GM19455 (cell line): ENCODE results near the gene TGFBR1.
A peak's percentile ranks its signal among the peaks of the same experiment; 100 is the strongest.

Experiments used
- ATAC-seq: cut with Tn5 transposase; IDR thresholded peaks from one replicate; pipeline ENCODE4 v1.9.1; 2021; ENCODE audit not compliant: unreplicated experiment

Gene TGFBR1

DNA sequence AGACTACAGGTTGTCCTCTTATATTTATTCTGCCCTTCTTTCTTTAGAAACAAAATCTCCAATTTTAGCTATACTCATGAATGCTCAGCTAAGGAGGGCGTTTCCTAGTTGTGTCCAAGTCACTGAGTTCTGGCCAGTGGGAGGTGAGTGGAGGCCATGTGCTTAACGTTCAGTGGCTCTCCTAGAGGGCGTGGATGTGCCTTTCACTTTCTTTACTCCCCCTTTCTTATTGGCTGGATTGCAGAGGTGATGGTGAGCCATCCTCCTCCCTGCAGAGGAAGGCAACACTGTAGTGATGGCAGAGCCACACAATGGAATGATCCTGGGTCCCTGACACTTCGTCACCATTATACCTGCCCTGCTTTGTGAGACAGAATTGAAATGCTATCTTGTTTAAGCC lies 62.2 kb downstream of the TGFBR1 start:
- ATAC-seq, result no peak

DNA sequence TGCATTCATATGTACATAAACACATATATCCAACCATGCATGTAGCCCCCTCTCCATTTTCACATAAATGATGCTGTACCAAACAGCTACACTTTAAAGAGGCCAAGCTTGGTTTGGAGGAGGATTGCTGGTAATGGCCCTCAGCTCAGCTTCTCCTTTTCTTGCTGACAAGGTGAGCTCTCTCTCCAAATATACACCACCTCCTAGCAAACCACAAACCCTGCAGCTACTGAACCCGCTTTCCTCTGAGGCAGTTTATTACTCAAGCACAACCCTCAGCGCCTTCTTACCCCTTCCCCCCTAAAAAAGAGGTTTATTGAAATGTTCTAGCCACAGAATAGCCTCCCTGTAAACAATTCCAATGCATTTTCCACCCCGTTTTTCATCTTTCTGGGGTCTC lies 62.8 kb downstream of the TGFBR1 start:
- ATAC-seq, result no peak

DNA sequence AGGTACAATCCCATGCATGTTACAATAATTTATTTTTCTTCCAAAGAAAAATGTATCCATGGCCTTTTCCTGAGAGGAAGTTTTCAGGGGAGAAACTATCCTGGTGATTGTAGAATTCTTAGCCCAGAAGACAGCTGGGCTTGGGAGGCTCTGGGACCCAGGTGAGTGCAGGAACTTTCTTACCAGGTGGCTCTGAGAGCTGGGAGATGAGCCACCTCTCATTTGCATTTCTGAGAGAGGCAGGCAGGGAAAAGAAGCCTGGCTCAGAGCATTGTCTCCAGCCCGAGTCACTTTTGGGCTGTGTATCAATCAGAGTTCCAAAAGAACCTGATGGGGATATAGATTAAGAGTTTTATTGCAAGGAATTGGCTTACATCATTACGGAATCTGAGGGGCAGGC lies 64.2 kb downstream of the TGFBR1 start:
- ATAC-seq, result no peak

DNA sequence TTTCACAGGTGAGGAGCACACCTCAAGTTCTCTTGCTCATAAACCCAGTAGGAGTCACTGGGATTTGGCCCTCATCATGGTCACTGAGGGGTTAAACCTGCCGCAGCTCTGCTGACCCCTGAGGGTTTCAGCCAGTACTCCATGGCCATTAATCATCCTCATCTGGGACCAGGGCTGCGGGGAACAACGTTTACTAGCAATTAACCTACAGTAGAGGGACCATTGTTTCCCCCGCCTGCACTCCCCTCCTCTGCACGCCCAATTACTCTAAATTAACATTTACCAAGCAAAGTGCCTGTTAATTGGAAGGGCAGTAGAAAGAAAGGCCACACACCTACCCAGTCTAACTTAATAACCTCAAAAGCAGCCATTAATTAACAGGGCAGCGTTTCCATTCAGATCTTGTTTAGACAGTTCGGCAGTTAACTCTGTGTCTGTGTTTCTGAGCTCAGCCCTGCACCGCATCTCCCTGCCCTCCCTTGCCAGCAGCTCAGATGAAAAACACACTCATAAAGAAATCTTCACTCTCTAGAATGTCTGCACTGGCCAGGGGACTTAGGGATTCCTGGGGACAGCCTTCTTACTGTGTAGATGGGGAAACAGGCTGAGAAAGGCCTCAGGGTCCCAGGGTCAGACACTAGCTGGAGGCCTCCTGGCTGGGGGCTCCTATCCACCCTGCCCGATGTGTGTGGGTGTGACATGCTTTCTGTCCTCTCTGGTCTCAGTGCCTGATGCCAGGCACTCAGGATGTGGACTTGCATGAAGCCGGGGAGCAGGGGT lies 65.3 kb downstream of the TGFBR1 start:
- ATAC-seq, result no peak

DNA sequence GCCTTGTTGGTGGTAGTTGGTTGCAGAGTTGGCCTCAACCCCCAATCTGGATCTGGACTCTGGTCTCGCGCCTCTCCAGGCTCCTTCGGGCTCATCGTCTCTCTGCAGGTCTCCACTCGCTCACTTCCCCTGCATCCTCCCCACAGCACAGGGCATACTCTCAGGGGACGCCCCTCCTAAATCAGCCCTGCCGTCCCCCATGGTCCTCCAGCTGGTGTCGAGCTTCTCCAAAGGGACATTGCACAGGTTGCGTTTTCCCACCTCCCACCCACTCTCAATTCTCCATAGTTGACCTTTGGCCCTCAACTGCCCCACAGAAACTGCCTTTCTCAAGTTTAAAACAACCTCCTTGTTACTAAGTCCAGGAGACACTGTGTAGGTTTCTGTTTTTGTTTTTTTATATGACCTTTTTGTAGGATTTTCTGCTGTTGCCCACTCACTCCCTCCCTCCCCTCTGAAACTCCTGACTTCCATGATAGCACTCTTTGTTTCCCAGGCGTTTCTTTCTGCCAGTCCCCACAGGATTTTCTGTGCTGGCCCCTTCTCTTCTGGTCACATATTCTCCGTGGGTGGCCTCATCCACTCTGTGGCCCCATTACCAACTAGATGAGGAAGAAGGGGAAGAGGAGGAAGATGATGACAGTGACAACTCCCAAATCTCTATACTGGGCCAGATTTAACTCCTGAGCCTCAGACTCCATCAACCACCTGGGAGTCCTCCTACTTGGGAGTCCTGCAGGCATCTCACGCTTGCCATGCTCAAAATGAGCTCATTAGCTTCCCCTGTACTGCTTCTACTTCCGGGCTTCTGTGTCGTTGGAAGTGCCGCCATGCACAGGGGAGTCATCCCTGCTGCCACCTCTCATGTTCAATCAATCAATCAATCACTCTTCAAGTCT lies 66.6 kb downstream of the TGFBR1 start:
- no peak for ATAC-seq

DNA sequence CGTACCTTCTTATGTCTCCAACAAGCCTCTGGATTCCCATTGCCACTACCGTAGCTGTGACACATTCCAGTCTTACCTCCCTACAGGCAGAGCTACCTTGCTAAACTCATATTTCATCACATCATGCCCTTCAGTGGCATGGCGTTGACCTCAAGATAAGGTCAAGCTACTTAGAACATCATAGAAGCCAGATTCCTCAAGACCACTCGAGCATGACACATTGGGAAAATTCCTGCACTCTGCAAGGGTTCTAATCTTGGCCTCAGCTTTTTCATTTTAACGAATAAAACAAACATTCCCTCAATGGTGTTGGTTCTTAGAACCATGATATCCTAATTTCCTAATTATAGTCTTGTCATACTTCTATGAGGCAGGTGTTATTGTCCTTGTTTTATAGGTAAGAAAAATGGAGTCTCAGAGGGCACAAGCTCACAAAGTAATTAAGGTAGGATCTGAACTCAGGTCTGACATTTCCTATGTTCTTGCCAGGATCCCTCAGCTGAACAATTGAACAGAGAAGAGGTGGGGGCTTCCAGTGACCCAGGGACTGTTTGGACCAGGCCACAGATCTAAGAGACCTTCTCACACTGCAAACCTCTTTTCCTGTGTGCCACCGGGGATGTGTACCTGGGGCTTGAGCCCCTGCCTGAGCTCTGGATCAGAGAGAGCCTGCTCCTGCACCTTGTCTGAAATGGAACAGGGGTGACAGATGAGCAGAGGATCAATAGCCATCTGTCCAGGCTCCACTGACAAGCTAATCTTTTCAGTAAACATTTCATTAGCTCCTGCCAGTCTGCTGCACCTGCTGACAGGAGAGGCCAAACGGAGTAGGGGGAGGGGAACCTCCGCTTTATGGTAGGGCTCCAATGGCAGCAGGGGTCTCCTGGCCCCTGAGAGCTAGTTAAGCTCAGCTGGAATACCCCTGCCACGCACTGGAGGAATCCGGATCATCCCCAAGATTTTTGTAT lies 67.5 kb downstream of the TGFBR1 start:
- ATAC-seq, result no peak

DNA sequence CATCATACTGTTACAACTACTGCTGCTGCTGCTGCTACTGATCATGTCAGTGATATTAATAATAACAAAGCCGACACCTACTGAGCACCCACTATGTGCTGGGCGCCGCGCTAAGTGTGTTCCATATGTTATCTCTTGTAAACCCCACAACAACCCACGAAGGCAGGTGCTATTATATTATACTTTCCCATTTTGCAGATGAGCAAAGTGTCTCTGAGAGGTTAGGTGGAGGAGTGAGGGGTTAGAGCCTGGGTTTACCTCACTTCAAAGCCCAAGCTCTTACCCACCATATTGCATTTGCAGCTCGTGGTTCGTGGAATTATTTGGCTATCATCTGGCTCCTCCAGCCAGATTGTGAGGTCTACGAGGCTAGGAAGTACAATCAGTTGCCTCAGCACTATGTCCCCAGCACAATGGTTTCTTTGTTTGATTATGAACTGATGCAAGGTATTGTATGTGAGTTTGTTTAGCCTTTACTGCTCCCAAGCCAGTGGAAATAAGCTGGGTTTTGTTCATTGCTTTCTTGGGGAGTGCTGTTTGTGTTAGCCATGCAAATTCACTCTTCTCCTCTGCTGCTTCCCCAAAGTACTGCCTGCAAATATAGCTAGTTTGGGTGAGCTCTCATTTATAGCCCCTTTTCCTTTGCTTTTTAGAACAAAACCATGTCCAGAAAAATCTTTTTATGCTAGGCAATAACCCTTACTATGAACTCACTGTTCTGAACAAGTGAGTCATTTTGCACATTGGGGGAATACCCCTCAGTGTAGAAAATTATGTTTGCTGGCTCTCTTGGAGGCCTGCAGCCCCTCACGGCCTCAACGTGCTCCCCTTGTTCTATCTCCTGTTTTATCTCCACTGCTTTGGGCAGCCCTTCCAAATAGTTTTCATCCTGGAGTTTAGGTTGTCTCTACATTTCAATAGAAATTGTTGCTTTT lies 68.9 kb downstream of the TGFBR1 start:
- ATAC-seq, result no peak

DNA sequence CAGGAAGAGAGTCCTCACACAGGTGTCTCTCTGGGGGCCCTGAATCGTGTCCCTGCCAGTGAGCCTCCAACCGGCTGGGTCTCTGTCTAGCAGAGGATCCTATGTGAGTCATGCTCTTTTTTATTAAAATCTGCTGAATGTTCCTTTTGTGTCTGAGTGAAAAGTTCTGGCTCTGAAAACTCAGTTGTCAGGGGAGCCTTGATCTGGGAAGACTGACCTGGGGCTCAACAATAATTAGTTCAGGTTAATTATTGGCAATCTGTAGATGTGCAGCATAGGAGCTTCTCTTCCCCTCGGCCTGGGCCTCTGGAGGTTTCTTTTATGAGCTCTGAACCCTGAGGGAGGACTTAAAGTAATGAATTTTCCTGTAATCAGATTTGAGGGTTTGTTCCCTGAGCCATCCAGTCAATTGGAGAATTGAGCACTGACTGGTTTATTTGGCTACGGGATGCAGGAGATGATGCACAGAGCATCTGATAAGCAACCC lies 71.7 kb downstream of the TGFBR1 start:
- no peak for ATAC-seq

DNA sequence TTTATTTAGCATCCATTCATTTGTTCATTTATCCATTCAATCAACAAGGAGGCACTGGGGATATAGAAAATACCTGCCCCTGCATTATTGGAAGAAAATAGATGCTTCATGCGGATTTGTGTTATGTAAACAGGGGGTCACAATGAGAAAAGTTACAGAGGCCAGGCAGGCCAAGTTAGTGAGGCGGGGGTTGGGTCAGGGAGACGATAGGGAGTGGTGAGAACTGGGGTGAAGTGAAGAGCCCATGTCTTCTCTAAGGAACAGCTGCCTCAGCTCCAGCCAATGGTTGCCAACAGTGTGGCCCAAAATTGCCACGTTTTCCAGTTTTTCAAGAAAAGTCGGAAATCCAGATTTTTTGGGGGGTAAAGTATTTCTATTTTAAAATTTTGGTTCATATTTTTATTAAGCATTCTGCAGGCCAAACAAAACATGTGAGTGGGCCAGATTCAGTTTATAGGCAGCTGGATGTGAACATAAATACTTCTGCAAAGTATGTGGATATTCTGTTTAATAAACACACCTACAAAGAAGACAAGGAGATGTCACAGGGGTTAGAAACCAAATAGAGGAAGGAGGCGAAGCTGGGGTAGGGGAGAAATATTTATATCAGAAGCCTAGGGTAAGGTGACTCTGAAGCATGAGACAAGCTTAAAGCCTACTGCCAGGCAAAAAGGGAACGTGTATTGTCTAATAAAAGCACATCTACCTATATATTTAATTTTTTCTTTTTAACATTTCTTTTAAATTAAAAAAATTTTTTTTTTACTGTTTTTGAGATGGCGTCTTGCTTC lies 72.9 kb downstream of the TGFBR1 start:
- no peak for ATAC-seq

DNA sequence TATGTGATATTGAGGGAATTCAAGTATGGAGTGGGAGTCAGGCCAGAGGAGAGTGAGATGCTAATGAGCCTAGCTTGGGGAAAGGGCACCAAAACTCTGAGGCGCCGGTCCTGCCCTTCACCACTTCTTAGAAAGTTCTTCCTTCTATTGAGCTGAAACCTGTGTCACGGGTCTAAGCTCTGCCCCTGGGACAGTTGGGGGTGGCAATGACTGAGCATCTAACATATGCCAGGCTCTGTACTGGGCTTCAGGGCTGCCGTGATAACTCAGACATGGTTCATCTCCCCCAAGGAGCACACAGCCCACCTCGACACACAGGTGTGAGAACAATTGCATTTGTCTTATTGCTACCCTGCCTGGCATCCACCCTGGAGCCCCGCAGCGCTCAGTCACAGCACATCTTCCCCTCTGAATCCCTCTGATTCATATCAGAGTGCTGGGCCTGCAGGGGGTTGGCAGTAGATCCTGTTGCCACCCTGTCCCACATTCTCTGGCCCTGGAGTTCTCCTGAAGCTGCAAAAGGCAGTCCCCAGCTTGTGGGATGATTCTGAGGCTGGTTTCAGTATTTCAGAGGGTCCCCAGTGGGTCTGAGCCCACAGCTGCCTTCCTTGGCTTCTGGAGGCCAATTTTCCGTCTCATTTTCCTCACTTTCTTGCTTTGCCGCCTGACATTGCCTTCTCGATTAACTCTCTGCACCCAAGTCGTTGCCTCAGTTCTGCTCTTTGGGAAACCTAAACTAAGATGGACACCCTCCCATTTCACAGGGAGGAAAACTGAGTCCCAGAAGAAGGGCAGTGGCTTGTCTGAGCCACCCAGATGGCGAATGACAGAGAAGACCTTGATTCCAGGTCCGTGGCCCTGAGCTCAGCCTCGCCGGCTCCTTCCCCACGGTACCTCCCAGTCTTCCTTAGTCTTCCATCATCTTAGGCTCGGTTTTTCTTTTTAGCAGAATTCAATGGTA lies 74.3 kb downstream of the TGFBR1 start:
- no peak for ATAC-seq

DNA sequence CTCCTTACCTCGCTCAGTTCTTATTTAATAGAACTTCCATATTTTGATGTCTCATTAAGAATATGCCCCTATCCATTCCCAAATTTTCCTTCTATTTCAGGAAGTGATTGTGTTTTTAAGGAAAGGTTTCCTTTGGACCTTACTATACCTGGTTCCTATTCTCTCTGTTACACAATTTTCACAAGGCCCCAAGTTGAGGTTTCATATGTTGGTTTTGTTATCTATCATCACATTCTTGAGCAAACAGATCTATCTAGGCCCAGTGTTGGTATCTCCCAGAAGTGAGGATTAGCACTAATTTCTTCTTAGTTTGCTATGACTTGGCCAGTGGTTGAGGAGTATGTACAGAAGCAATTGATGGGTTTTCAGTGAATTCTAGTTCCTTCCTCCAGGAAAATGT lies 75.3 kb downstream of the TGFBR1 start:
- no peak for ATAC-seq

DNA sequence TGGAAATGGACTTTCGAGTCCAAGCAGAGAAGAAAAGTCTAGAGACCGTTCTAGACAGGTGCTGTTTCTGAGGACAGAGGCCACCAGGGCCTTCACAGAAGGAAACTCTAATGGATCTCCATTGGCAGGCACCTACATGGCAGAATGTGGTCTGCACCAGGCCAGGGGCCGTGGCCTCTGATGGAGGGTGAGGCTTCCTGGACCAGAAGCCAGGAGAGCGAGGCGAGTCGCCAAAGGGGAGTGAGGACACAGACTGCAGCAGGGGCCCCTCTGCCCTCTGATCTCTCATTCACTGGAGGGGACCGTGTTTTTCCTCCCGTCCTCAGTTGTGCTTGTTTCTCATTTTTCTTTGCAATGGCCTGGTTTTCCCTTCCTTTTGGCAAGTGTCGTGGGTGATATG lies 75.7 kb downstream of the TGFBR1 start:
- no peak for ATAC-seq

DNA sequence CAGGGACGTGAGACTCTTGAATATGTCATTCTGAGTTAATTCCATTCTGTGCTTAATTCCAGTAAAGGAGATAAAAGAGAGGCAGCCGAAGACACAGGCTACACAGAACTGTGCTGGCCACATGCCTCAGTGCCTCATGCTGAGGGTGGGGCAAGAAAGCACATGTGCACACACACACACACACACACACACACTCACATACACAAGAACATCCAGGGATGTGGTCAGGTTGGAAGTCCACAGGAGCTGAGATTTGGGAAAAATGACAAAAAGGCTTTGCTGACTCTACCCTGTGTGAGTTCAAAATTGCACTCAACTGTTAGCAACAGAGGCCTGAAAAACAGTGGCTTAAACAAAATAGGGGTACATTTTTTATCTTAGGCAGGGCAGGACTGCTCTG lies 76.3 kb downstream of the TGFBR1 start:
- ATAC-seq, result no peak

DNA sequence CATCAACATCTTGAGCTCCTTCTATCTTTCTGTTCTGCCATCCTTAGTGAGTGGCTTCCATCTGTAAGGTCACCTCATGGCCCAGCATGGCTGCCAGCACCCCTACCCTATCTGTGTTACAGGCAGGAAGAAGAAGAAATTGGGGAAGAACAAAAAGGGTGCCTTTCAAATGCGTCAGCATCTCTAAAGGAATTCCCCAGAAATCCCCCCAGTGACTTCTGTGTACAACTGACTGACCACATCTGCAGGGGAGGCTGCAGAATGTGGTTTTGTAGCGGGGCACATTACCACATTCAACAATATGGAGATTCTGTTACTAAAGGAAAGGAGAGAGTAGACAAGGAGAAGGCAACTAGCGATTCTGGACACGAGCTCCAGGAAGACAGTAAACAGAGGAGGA lies 76.7 kb downstream of the TGFBR1 start:
- ATAC-seq, result peak; percentile 37

DNA sequence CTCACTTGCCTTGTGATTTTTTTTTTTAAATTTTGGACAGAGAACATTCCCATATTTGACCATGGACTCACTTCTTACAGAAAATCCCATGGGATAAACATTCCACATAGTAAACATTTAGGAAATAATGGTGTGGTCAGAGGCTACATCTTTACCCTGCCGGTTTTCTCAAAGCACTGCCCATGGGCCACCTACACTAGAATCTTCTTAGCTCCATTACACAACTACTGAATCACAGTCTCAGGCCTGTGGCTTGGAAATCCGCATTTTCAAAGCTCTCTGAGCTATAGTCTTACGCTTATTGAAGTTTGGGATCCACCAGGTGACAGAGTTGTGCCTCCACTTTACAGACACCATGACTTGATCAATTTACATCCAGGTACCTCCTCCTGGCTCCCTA lies 77.4 kb downstream of the TGFBR1 start:
- no peak for ATAC-seq

DNA sequence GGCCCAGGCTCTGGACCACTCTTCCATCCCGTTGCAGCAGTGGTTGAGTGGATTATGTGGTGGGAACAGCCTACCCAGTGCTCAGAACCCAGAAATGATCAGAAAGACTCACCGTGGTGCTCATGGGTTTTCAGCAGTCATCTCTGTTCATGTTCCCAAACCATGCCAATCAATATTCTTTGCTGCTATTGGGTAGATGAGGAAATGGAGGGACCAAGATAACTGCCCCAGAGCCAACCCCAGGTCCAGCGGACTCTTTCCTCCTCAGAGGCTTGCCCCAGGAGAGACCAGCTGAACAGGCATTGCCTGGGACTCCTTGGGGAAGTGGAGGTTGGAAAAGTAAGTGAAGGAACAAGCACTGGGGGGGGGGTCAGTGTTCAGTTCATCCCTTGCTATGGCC lies 78.7 kb downstream of the TGFBR1 start:
- no peak for ATAC-seq

DNA sequence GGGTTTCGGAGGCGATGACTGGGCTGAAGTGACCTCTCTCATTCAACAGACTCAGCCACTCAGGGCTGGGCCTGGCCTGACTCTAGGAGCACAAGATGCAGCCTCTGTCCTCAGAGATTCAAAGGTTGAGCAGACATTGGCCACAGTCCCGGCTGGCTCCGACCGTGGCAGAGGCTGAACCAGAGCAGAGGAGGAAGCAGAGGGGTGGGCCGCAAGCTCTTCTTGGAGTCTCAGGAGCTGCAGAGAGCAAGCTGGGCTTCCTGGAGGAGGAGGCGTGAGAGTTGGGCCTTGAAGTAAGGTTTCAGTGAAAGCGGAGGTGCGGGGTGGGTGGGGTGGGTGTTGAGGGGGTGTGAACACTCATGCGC lies 79.2 kb downstream of the TGFBR1 start:
- ATAC-seq, result no peak
